ENCODE measurements around the gene FRG2B. TPM values are rescaled to one million over a fixed set of nuclear protein-coding genes. Genes with fewer than 3 reads are reported as not detected.
"Not testable (repeated sequence)": the region's sequence is repeated elsewhere in the genome, so short reads cannot be mapped to it uniquely, and the experiment has no call there.

FRG2B gene
- not detected in 2 replicates for total RNA-seq

- H3K27me3 Mint-ChIP-seq; H3K4me3 Mint-ChIP-seq; POLR2A ChIA-PET; CTCF ChIA-PET; intact Hi-C loops (cut with micrococcal nuclease); ATAC-seq (ENCODE audit: low read depth); H3K4me1 Mint-ChIP-seq; DNase-seq; H3K36me3 Mint-ChIP-seq (ENCODE audit: low read depth); H3K9me3 Mint-ChIP-seq; H3K27ac Mint-ChIP-seq: not testable (repeated sequence)
These were observed at the start of gene FRG2B for GRCh38 chr10:133626695-133627094. Gene FRG2B (minus strand): TSS chr10:133626795. CDS start chr10:133626742, 53 bp downstream.

GRCh38 chr10:133667446-133667845 is 40.9 kb upstream of the FRG2B start:
- CTCF ChIA-PET; H3K36me3 Mint-ChIP-seq (ENCODE audit: low read depth); H3K27ac Mint-ChIP-seq; H3K9me3 Mint-ChIP-seq; DNase-seq; ATAC-seq (ENCODE audit: low read depth); intact Hi-C loops (cut with micrococcal nuclease); H3K27me3 Mint-ChIP-seq; H3K4me1 Mint-ChIP-seq; H3K4me3 Mint-ChIP-seq; POLR2A ChIA-PET: not testable (repeated sequence)

- POLR2A ChIA-PET; H3K27me3 Mint-ChIP-seq; H3K27ac Mint-ChIP-seq; H3K36me3 Mint-ChIP-seq (ENCODE audit: low read depth); H3K4me3 Mint-ChIP-seq; H3K9me3 Mint-ChIP-seq; DNase-seq; intact Hi-C loops (cut with micrococcal nuclease); CTCF ChIA-PET; ATAC-seq (ENCODE audit: low read depth); H3K4me1 Mint-ChIP-seq: not testable (repeated sequence)
These were observed 37.1 kb upstream of the FRG2B start for GRCh38 chr10:133663544-133664160.

GRCh38 chr10:133661122-133661521 is 34.5 kb upstream of the FRG2B start:
- CTCF ChIA-PET; POLR2A ChIA-PET; H3K9me3 Mint-ChIP-seq; H3K4me3 Mint-ChIP-seq; H3K27ac Mint-ChIP-seq; H3K36me3 Mint-ChIP-seq (ENCODE audit: low read depth); H3K4me1 Mint-ChIP-seq; DNase-seq; H3K27me3 Mint-ChIP-seq; intact Hi-C loops (cut with micrococcal nuclease); ATAC-seq (ENCODE audit: low read depth): not testable (repeated sequence)

- H3K4me3 Mint-ChIP-seq; CTCF ChIA-PET; H3K27ac Mint-ChIP-seq; DNase-seq; H3K27me3 Mint-ChIP-seq; POLR2A ChIA-PET; H3K36me3 Mint-ChIP-seq (ENCODE audit: low read depth); intact Hi-C loops (cut with micrococcal nuclease); ATAC-seq (ENCODE audit: low read depth); H3K9me3 Mint-ChIP-seq; H3K4me1 Mint-ChIP-seq: not testable (repeated sequence)
These were observed 33.9 kb upstream of the FRG2B start for GRCh38 chr10:133660516-133660915.

GRCh38 chr10:133657276-133657675 is 30.7 kb upstream of the FRG2B start:
- intact Hi-C loops (cut with micrococcal nuclease); H3K4me3 Mint-ChIP-seq; H3K36me3 Mint-ChIP-seq (ENCODE audit: low read depth); ATAC-seq (ENCODE audit: low read depth); CTCF ChIA-PET; DNase-seq; H3K4me1 Mint-ChIP-seq; H3K27me3 Mint-ChIP-seq; H3K27ac Mint-ChIP-seq; H3K9me3 Mint-ChIP-seq; POLR2A ChIA-PET: not testable (repeated sequence)

GRCh38 chr10:133648872-133649455 is 22.4 kb upstream of the FRG2B start:
- ATAC-seq (ENCODE audit: low read depth); intact Hi-C loops (cut with micrococcal nuclease); H3K27ac Mint-ChIP-seq; POLR2A ChIA-PET; H3K4me3 Mint-ChIP-seq; H3K4me1 Mint-ChIP-seq; H3K27me3 Mint-ChIP-seq; CTCF ChIA-PET; H3K36me3 Mint-ChIP-seq (ENCODE audit: low read depth); DNase-seq; H3K9me3 Mint-ChIP-seq: not testable (repeated sequence)

GRCh38 chr10:133647075-133647748 is 20.6 kb upstream of the FRG2B start:
- H3K27me3 Mint-ChIP-seq; H3K27ac Mint-ChIP-seq; H3K4me3 Mint-ChIP-seq; POLR2A ChIA-PET; intact Hi-C loops (cut with micrococcal nuclease); DNase-seq; ATAC-seq (ENCODE audit: low read depth); H3K36me3 Mint-ChIP-seq (ENCODE audit: low read depth); H3K9me3 Mint-ChIP-seq; H3K4me1 Mint-ChIP-seq; CTCF ChIA-PET: not testable (repeated sequence)

GRCh38 chr10:133637846-133638235 is 11.2 kb upstream of the FRG2B start:
- ATAC-seq (ENCODE audit: low read depth); DNase-seq; POLR2A ChIA-PET; H3K27ac Mint-ChIP-seq; H3K36me3 Mint-ChIP-seq (ENCODE audit: low read depth); H3K4me1 Mint-ChIP-seq; H3K9me3 Mint-ChIP-seq; H3K27me3 Mint-ChIP-seq; intact Hi-C loops (cut with micrococcal nuclease); H3K4me3 Mint-ChIP-seq; CTCF ChIA-PET: not testable (repeated sequence)

GRCh38 chr10:133637202-133637845 is 10.7 kb upstream of the FRG2B start:
- CTCF ChIA-PET; DNase-seq; intact Hi-C loops (cut with micrococcal nuclease); H3K27me3 Mint-ChIP-seq; H3K9me3 Mint-ChIP-seq; H3K4me1 Mint-ChIP-seq; H3K4me3 Mint-ChIP-seq; POLR2A ChIA-PET; H3K27ac Mint-ChIP-seq; H3K36me3 Mint-ChIP-seq (ENCODE audit: low read depth): not testable (repeated sequence)
- peak; percentile 61 for ATAC-seq (ENCODE audit: low read depth)

- CTCF ChIA-PET; H3K9me3 Mint-ChIP-seq; H3K27me3 Mint-ChIP-seq; H3K4me1 Mint-ChIP-seq; intact Hi-C loops (cut with micrococcal nuclease); ATAC-seq (ENCODE audit: low read depth); DNase-seq; POLR2A ChIA-PET; H3K36me3 Mint-ChIP-seq (ENCODE audit: low read depth); H3K4me3 Mint-ChIP-seq; H3K27ac Mint-ChIP-seq: not testable (repeated sequence)
These were observed 4.2 kb upstream of the FRG2B start for GRCh38 chr10:133630723-133631249.

GRCh38 chr10:133622544-133622943 is 4.1 kb downstream of the FRG2B start:
- CTCF ChIA-PET; H3K4me3 Mint-ChIP-seq; H3K9me3 Mint-ChIP-seq; intact Hi-C loops (cut with micrococcal nuclease); POLR2A ChIA-PET; ATAC-seq (ENCODE audit: low read depth); H3K4me1 Mint-ChIP-seq; H3K36me3 Mint-ChIP-seq (ENCODE audit: low read depth); DNase-seq; H3K27ac Mint-ChIP-seq: not testable (repeated sequence)
- H3K27me3 Mint-ChIP-seq, result peaks cover 21% of the 10 kb centered on the region
